Right lobe of liver (tissue), 4 donors: ENCODE data around the gene TNFRSF14.

Source experiments
- POLR2A ChIP-seq: fragments of 450-650 bp; IDR thresholded peaks from one replicate; pipeline ENCODE4 v1.6.1; 2017; ENCODE audit warnings: antibody characterized with exemption, mild to moderate bottlenecking
- TF ChIP-seq, protein P1 (sequence below), 4 donors: fragments of 200-600 bp in 3 of 4; fragments of 450-650 bp in 1 of 4; IDR thresholded peaks; one replicate each; pipeline versions ENCODE4 v1.5.1 to v1.8.0; 2016 to 2022; ENCODE audit warnings: antibody characterized with exemption in 4 of 4, mild to moderate bottlenecking in 2 of 4
- donor health status: DM: no; HTN: no; CAD: no.
- donor health status: DM: no; HTN: no; CAD: no.
- donor health status: DM: no; HTN: yes; CAD: no.

DNA sequence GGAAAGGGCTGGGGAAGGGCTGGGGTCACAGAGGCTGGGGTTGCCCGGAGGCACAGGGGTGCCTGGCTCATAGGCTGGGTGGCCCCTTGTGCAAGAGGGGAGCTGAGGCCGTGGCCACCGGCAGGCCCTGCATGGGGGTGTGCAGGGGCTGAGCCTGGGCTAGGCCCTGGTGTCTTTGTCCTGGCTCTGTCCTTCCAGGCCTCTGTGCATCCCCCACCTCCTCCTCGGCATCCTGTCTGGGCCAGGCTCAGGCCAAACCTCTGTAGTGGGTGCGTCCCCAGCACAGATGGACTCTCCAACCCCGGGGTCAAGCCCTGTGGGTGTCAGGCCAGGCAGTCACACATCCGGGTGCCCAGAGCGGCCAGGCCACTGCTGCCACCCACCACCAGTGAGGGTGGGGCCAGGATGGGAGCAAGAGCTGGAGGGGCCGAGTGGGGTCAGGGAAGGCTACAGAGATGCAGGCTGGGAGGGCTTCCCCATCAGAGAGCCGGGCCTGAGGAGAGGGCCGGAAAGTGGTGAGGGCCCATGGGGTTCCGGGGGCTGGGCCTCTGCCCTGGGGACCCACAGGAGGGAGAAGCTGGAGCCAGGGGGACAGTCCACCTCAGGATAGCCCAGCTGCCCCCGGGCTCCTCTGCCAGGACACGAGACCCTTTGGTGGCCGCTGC is 49.1 kb upstream of the TNFRSF14 start:
- TF ChIP-seq, protein P1, sequence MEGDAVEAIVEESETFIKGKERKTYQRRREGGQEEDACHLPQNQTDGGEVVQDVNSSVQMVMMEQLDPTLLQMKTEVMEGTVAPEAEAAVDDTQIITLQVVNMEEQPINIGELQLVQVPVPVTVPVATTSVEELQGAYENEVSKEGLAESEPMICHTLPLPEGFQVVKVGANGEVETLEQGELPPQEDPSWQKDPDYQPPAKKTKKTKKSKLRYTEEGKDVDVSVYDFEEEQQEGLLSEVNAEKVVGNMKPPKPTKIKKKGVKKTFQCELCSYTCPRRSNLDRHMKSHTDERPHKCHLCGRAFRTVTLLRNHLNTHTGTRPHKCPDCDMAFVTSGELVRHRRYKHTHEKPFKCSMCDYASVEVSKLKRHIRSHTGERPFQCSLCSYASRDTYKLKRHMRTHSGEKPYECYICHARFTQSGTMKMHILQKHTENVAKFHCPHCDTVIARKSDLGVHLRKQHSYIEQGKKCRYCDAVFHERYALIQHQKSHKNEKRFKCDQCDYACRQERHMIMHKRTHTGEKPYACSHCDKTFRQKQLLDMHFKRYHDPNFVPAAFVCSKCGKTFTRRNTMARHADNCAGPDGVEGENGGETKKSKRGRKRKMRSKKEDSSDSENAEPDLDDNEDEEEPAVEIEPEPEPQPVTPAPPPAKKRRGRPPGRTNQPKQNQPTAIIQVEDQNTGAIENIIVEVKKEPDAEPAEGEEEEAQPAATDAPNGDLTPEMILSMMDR (IDR thresholded peaks at IDR 0.05): no peak
- no peak for TF ChIP-seq POLR2A
